Measurements from ENCODE around the gene DDX10.

GRCh38 chr11:108947654-108948570 is 283.0 kb downstream of the DDX10 start:
- TF ChIP-seq EZH2 (IDR thresholded peaks at IDR 0.05; ENCODE audit: borderline replicate concordance, insufficient read depth, low read length, poor library complexity, severe bottlenecking) (no peak), CTCF (IDR thresholded peaks at IDR 0.05; ENCODE audit: poor library complexity, severe bottlenecking) (no peak), TAF1 (IDR thresholded peaks at IDR 0.05; ENCODE audit: low read depth) (no peak), REST (IDR thresholded peaks at IDR 0.05; ENCODE audit: borderline replicate concordance) (no peak), POLR2AphosphoS5 (IDR thresholded peaks at IDR 0.05) (no peak), RAD21 (conservative IDR thresholded peaks at IDR 0.05) (no peak), EP300 (conservative IDR thresholded peaks at IDR 0.05; ENCODE audit: poor library complexity, severe bottlenecking) (no peak), SMC3 (conservative IDR thresholded peaks at IDR 0.05; ENCODE audit: poor library complexity) (no peak)
